Astrocyte (in vitro differentiated cells and primary cell): ENCODE measurements around the gene TAAR8. TPM values are rescaled to one million over a fixed set of nuclear protein-coding genes. Genes with fewer than 3 reads are reported as not detected.

Experiments
- DNase-seq: peaks from one replicate; pipeline ENCODE4 v3.0.0-alpha.2; 2010; ENCODE audit warnings: low read depth
- FAIRE-seq: peaks from 2 replicates; lab custom pipeline; 2011; peaks lifted over from hg19 to GRCh38; lab: Jason Lieb, UNC
- H2AFZ ChIP-seq: 2 replicates; pipeline ENCODE4 v1.6.0; 2012; ENCODE audit warnings: low read depth, low read length, inconsistent platforms
- H3K27ac ChIP-seq: 2 replicates; pipeline ENCODE4 v1.5.1; 2011; ENCODE audit warnings: low read depth, low read length, inconsistent platforms
- H3K27me3 ChIP-seq: 2 replicates; pipeline ENCODE4 v1.6.0; 2011; ENCODE audit warnings: low read length, inconsistent platforms; ENCODE audit not compliant: insufficient read depth
- H3K36me3 ChIP-seq: 2 replicates; pipeline ENCODE4 v1.5.1; 2011; ENCODE audit warnings: low read length, inconsistent platforms; ENCODE audit not compliant: insufficient read depth
- H3K4me1 ChIP-seq: 2 replicates; pipeline ENCODE4 v1.5.1; 2011; ENCODE audit warnings: low read length, inconsistent platforms; ENCODE audit not compliant: insufficient read depth
- H3K4me2 ChIP-seq: 2 replicates; pipeline ENCODE4 v1.6.0; 2012; ENCODE audit warnings: low read length, inconsistent platforms
- H3K4me3 ChIP-seq: 2 replicates; pipeline ENCODE4 v1.5.1; 2011; ENCODE audit warnings: low read depth, mild to moderate bottlenecking, low read length, inconsistent platforms; ENCODE audit not compliant: insufficient read depth
- H3K79me2 ChIP-seq: 2 replicates; pipeline ENCODE4 v1.6.0; 2012; ENCODE audit warnings: mild to moderate bottlenecking, low read length, inconsistent platforms; ENCODE audit not compliant: insufficient read depth
- H3K9ac ChIP-seq: 2 replicates; pipeline ENCODE4 v1.6.0; 2012; ENCODE audit warnings: mild to moderate bottlenecking, low read length, inconsistent platforms
- H3K9me3 ChIP-seq: 2 replicates; pipeline ENCODE4 v1.5.1; 2012; ENCODE audit warnings: low read depth, mild to moderate bottlenecking, low read length, inconsistent platforms; ENCODE audit not compliant: insufficient read depth
- H4K20me1 ChIP-seq: 2 replicates; pipeline ENCODE4 v1.6.0; 2012; ENCODE audit warnings: low read length, inconsistent platforms; ENCODE audit not compliant: insufficient read depth
- H3K27ac Mint-ChIP-seq: one replicate; pipeline ENCODE4 v1.8.0; 2021; ENCODE audit warnings: mild to moderate bottlenecking, mixed read lengths; ENCODE audit not compliant: unreplicated experiment
- H3K27me3 Mint-ChIP-seq: one replicate; pipeline ENCODE4 v1.8.0; 2021; ENCODE audit warnings: low read depth, mixed read lengths; ENCODE audit not compliant: unreplicated experiment
- H3K36me3 Mint-ChIP-seq: one replicate; pipeline ENCODE4 v1.8.0; 2021; ENCODE audit warnings: low read depth, mixed read lengths; ENCODE audit not compliant: unreplicated experiment
- H3K4me1 Mint-ChIP-seq: one replicate; pipeline ENCODE4 v1.8.0; 2021; ENCODE audit warnings: low read depth, mixed read lengths; ENCODE audit not compliant: unreplicated experiment
- H3K4me3 Mint-ChIP-seq: one replicate; pipeline ENCODE4 v1.8.0; 2021; ENCODE audit warnings: mild to moderate bottlenecking, moderate library complexity, mixed read lengths; ENCODE audit not compliant: unreplicated experiment
- H3K9me3 Mint-ChIP-seq: one replicate; pipeline ENCODE4 v1.8.0; 2021; ENCODE audit warnings: mild to moderate bottlenecking, mixed read lengths; ENCODE audit not compliant: unreplicated experiment
- CTCF ChIP-seq: IDR thresholded peaks from 2 replicates; pipeline ENCODE4 v1.5.1; 2011; ENCODE audit warnings: low read depth, mild to moderate bottlenecking, inconsistent platforms, low read length, moderate library complexity; ENCODE audit not compliant: insufficient read depth
- EZH2 ChIP-seq: IDR thresholded peaks from 2 replicates; pipeline ENCODE4 v1.6.1; 2012; ENCODE audit warnings: mild to moderate bottlenecking, low read length, inconsistent platforms; ENCODE audit not compliant: insufficient read depth
- total RNA-seq: library from RNA; stranded (reverse); gene quantifications from 2 replicates; pipeline ENCODE4 v1.2.1, GENCODE V29; 2021

The TAAR8 gene
- total RNA-seq, 1 donor from 2014 or later, result not detected

- H3K36me3 Mint-ChIP-seq, result no peaks in the 10 kb centered on the region
Measured at GRCh38 chr6:132537977-132538376, 14.5 kb upstream of the TAAR8 start, which contains the start of gene TAAR9. Gene TAAR9 (plus strand): TSS chr6:132538277. CDS start chr6:132538290, 13 bp downstream.

GRCh38 chr6:132544826-132545225 is 7.6 kb upstream of the TAAR8 start:
- Mint-ChIP-seq H3K27me3 (no peaks in the 10 kb centered on the region), H3K9me3 (no peaks in the 10 kb centered on the region), H3K27ac (no peak overlapping the region), H3K36me3 (no peaks in the 10 kb centered on the region), H3K4me1 (peaks cover 5% of the 10 kb centered on the region), H3K4me3 (no peak overlapping the region)
- Histone ChIP-seq H3K27ac (no peak overlapping the region), H3K79me2 (no peaks in the 10 kb centered on the region), H3K9ac (no peak overlapping the region), H3K36me3 (no peaks in the 10 kb centered on the region), H3K4me1 (no peaks in the 10 kb centered on the region), H3K4me3 (no peak overlapping the region), H2AFZ (no peak overlapping the region), H4K20me1 (no peaks in the 10 kb centered on the region), H3K9me3 (no peaks in the 10 kb centered on the region), H3K4me2 (no peak overlapping the region), H3K27me3 (peaks cover 6% of the 10 kb centered on the region)
- FAIRE-seq (no peak), DNase-seq (no peak)
- no peak for TF ChIP-seq EZH2
- TF ChIP-seq CTCF, result no peak

More at GRCh38 chr6:132537977-132538376, 14.5 kb upstream of the TAAR8 start, which contains the start of gene TAAR9:
- Mint-ChIP-seq H3K4me1 (no peaks in the 10 kb centered on the region), H3K4me3 (no peak within 1 kb of the TSS), H3K9me3 (peaks cover 7% of the 10 kb centered on the region), H3K27me3 (peaks cover 2% of the 10 kb centered on the region), H3K27ac (no peak within 1 kb of the TSS)
- Histone ChIP-seq H3K9me3 (no peaks in the 10 kb centered on the region), H3K79me2 (no peaks in the 10 kb centered on the region), H4K20me1 (no peaks in the 10 kb centered on the region), H2AFZ (no peak within 1 kb of the TSS), H3K4me2 (no peak within 1 kb of the TSS), H3K36me3 (no peaks in the 10 kb centered on the region), H3K9ac (no peak within 1 kb of the TSS), H3K4me1 (no peaks in the 10 kb centered on the region), H3K4me3 (no peak within 1 kb of the TSS), H3K27me3 (peaks cover 6% of the 10 kb centered on the region), H3K27ac (no peak within 1 kb of the TSS)
- TF ChIP-seq CTCF (no peak), EZH2 (no peak)
- DNase-seq (no peak), FAIRE-seq (no peak)

- Histone ChIP-seq H3K4me3 (no peak overlapping the region), H3K79me2 (no peaks in the 10 kb centered on the region), H3K9ac (no peak overlapping the region), H3K4me2 (no peak overlapping the region), H3K27me3 (peaks cover 8% of the 10 kb centered on the region), H3K4me1 (no peaks in the 10 kb centered on the region), H3K36me3 (no peaks in the 10 kb centered on the region), H4K20me1 (no peaks in the 10 kb centered on the region), H3K27ac (no peak overlapping the region), H2AFZ (no peak overlapping the region), H3K9me3 (no peaks in the 10 kb centered on the region)
- H3K27ac Mint-ChIP-seq, result no peak overlapping the region
- H3K4me3 Mint-ChIP-seq, result no peak overlapping the region
- FAIRE-seq, result no peak
- DNase-seq, result no peak
- H3K9me3 Mint-ChIP-seq, result no peaks in the 10 kb centered on the region
- peaks cover 5% of the 10 kb centered on the region for H3K4me1 Mint-ChIP-seq
- no peaks in the 10 kb centered on the region for H3K36me3 Mint-ChIP-seq
- TF ChIP-seq EZH2 (no peak), CTCF (no peak)
- no peaks in the 10 kb centered on the region for H3K27me3 Mint-ChIP-seq
Measured at GRCh38 chr6:132548746-132549463, 3.6 kb upstream of the TAAR8 start.
